Nephron progenitor cell (in vitro differentiated cells): ENCODE measurements around the gene DACH1.

Experiments
- DNase-seq: peaks from one replicate; pipeline ENCODE4 v3.0.0; 2021
- H3K27ac Mint-ChIP-seq: 2 replicates; pipeline ENCODE4 v1.8.0; 2021; ENCODE audit warnings: mild to moderate bottlenecking, moderate library complexity, mixed read lengths
- H3K27me3 Mint-ChIP-seq: 2 replicates; pipeline ENCODE4 v1.8.0; 2021; ENCODE audit warnings: mild to moderate bottlenecking, low read depth, mixed read lengths; ENCODE audit not compliant: poor library complexity
- H3K36me3 Mint-ChIP-seq: 2 replicates; pipeline ENCODE4 v1.8.0; 2021; ENCODE audit warnings: low read depth, mixed read lengths
- H3K4me1 Mint-ChIP-seq: 2 replicates; pipeline ENCODE4 v1.8.0; 2021; ENCODE audit warnings: mixed read lengths
- H3K4me3 Mint-ChIP-seq: 2 replicates; pipeline ENCODE4 v1.8.0; 2021; ENCODE audit warnings: mild to moderate bottlenecking, moderate library complexity, mixed read lengths
- H3K9me3 Mint-ChIP-seq: 2 replicates; pipeline ENCODE4 v1.8.0; 2021; ENCODE audit warnings: mild to moderate bottlenecking, moderate library complexity, mixed read lengths
- CTCF ChIP-seq: fragments of 200-600 bp; sonication (generic); IDR thresholded peaks from 2 replicates; pipeline ENCODE4 v1.5.0; 2021; ENCODE audit warnings: antibody characterized with exemption

DACH1 gene

GRCh38 chr13:71754407-71754974 lies 112.5 kb downstream of the DACH1 start:
- Mint-ChIP-seq H3K4me1 (peaks cover 66% of the 10 kb centered on the region), H3K4me3 (no peak overlapping the region), H3K9me3 (no peaks in the 10 kb centered on the region), H3K27ac (peak overlapping the region; percentile 34), H3K27me3 (no peaks in the 10 kb centered on the region), H3K36me3 (peaks cover 12% of the 10 kb centered on the region)
- no peak for TF ChIP-seq CTCF
- DNase-seq = no peak

DNA sequence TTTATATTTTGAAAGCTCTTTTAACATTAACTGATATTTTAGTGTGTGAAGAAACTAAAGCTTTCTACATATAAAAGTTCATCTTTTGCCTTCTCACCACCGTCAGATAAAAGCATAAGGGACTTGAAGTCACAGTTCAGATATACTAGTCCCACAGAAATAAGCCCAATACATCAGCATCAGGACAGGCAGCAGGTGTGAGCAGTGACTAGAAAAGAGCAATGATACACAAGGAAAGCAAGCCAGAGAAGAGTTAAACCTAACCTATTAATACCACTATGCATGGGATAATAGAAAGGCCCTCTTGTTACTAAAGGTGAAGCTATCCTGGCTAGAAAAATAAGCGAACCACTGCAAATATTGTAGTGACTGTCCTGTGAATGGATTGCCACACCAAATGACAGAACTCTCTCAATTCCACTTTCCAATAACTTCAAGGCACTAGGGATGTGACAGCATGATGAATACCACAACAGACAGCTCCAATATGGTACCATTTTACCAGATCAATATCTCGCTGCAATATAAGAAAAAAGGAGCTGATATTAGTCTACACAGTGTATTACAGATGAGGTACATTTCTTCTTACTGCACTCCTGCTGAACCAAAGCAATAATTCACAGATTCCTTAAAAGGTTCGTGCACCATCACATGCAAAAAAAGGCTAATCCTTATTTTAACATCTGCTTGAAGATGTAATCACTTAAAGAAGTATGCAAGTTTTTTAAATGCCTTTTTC lies 114.1 kb downstream of the DACH1 start:
- TF ChIP-seq CTCF = no peak
- Mint-ChIP-seq H3K36me3 (peaks cover 11% of the 10 kb centered on the region), H3K27ac (peak overlapping the region; percentile 40), H3K4me1 (peaks cover 50% of the 10 kb centered on the region), H3K9me3 (no peaks in the 10 kb centered on the region), H3K27me3 (no peaks in the 10 kb centered on the region), H3K4me3 (no peak overlapping the region)
- DNase-seq = no peak

DNA sequence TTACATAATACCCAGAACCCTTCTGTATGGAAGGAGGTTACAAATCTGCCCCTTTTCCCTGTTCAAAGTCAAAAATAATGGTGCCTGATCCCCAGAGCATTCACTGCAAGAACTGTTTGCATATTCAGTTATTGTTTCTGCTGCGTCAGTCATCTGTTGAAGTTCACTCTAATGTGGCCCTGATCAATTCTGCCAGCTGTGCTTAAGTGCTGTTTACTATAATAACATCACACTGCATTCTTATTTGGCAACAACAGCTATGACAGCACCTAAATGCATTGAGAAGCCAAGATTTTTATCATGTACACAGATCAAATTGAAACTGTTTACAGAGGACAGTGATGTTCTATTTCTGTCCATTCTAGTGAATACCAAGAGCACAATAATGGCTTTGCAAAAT lies 115.9 kb downstream of the DACH1 start:
- peak overlapping the region; percentile 24 for H3K27ac Mint-ChIP-seq
- no peak for TF ChIP-seq CTCF
- DNase-seq = no peak
- H3K9me3 Mint-ChIP-seq = no peaks in the 10 kb centered on the region
- H3K4me3 Mint-ChIP-seq = no peak overlapping the region
- H3K4me1 Mint-ChIP-seq = peaks cover 48% of the 10 kb centered on the region
- H3K27me3 Mint-ChIP-seq = no peaks in the 10 kb centered on the region
- peaks cover 18% of the 10 kb centered on the region for H3K36me3 Mint-ChIP-seq

DNA sequence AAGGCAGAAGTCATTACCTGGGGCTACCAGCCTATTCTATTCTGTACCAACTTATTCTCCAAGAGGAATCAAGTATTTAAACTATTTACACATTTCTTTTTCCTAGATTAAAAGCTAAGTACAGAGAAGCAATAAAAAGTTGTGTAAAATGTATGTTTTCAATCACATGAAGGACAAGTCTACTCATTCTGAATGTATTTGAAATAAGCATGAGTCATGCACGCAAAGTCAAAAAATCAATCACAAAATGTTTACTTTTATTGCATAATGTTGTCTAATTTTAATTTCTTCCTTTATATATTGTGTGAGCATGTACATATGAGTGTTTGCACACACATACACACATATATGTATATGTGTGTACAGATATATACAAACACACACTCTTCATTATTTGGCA lies 136.7 kb downstream of the DACH1 start:
- Mint-ChIP-seq H3K36me3 (peaks cover 20% of the 10 kb centered on the region), H3K27me3 (no peaks in the 10 kb centered on the region), H3K4me1 (peaks cover 13% of the 10 kb centered on the region), H3K27ac (no peak overlapping the region), H3K9me3 (peaks cover 15% of the 10 kb centered on the region), H3K4me3 (no peak overlapping the region)
- no peak for TF ChIP-seq CTCF
- DNase-seq = no peak

- Mint-ChIP-seq H3K36me3 (peaks cover 20% of the 10 kb centered on the region), H3K4me3 (no peak overlapping the region), H3K27me3 (no peaks in the 10 kb centered on the region), H3K27ac (peak overlapping the region; percentile 52), H3K9me3 (peaks cover 15% of the 10 kb centered on the region), H3K4me1 (peaks cover 14% of the 10 kb centered on the region)
- no peak for TF ChIP-seq CTCF
- DNase-seq = no peak
Measured at GRCh38 chr13:71729441-71729840, 137.6 kb downstream of the DACH1 start.

DNA sequence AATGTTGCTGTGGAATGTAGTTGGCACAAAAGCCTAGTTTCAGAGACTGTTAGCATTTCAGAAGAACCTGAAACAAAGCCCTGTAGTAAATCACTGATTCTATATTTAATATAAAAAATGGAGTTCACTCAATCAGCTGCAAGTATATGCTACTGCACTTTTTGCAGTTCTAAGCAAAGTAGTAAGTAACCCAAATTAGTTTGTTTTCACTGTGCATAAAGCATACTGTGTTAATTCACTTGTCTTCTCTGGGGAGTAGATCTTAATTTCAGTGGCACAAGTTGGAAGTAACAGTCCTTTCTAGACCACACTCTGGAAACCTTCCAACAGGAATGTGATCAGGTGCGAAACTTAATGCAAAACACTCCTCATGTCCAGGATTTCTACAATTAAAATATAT lies 139.3 kb downstream of the DACH1 start:
- peak overlapping the region; percentile 59 for H3K27ac Mint-ChIP-seq
- peaks cover 8% of the 10 kb centered on the region for H3K9me3 Mint-ChIP-seq

More for the DNA sequence above, 139.3 kb downstream of the DACH1 start:
- Mint-ChIP-seq H3K4me3 (no peak overlapping the region), H3K4me1 (peaks cover 26% of the 10 kb centered on the region), H3K36me3 (peaks cover 12% of the 10 kb centered on the region), H3K27me3 (no peaks in the 10 kb centered on the region)
- TF ChIP-seq CTCF = no peak
- DNase-seq = no peak
